Left forelimb (tissue), 1 donor: ENCODE results near the gene MRPL50.

Experiments used
- DNase-seq: peaks from one replicate; pipeline ENCODE4 v3.0.0-alpha.2; 2018; ENCODE audit warnings: low spot score

The MRPL50 gene

DNA sequence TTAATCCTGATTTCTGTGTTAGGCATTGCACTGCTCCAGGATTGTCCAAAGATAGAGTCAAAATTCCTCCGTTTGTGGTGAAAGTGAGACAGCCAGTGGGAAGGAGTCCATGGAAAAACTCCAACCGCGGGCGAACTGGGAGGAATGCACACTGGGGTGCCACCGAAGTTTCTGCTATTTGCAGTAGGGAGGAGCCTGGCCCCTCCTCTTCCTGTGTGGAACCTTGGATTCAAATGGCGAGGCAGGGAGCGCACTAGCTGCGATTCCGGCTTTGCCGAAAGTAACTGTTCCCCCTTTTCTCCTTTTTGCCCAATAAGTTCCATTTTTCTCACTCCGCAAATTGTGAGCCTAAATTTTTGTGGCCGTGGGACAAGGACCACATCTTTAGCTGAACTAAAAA, 22.9 kb downstream of the MRPL50 start:
- no peak for DNase-seq

DNA sequence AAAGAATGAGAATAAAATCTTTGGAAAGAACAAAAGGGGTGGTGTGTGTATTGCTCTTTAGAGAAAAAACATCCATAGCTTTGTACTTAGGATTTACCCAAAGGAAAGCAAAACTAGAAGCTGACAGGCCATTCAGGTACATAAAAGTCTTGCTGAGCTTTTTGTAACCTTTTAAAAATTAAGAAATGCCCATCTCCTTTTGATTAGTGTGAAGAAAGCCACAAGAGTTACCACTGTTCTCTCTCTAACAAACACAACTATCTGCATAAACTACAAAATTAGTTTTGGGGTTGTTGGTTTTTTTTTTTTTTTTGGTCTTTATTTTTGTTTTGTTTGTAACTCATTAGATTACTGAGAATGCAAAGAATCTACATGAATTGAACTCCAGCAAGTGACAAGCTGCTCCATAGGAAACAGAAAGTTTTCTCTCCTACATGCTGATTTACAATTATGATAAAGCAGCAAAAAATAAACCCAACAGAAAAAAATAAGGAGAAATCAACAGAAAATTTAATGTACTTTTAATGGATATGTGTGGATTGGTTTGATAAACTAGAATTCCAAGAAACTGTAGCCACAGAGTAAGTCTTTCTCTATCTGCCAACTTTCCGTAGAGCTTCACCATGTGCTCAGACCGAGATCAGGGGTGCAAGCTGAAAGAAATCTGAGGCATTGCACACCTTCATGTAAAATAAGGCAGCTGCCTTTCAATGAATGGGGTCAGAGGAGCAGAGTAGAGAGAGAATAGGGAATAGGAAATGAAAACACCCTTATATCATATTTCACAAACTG, 25.9 kb downstream of the MRPL50 start:
- DNase-seq, result no peak

DNA sequence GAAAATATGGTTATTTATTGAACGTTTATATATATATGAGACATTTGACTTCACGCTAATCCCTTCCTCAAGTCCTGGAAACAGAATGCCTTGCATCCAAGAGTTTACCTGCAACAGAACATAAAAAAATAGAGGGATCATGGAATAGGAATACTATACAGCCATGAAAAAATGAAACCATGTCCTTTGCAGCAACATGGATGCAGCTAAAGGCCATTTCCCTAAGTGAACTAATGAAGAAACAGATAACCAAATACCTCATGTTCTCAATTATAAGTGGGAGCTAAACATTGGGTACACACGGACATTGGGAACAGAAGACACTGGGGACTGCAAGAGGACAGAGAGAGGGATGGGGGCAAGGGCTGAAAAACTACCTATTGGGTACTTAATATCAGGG, 26.6 kb downstream of the MRPL50 start:
- DNase-seq, result no peak

DNA sequence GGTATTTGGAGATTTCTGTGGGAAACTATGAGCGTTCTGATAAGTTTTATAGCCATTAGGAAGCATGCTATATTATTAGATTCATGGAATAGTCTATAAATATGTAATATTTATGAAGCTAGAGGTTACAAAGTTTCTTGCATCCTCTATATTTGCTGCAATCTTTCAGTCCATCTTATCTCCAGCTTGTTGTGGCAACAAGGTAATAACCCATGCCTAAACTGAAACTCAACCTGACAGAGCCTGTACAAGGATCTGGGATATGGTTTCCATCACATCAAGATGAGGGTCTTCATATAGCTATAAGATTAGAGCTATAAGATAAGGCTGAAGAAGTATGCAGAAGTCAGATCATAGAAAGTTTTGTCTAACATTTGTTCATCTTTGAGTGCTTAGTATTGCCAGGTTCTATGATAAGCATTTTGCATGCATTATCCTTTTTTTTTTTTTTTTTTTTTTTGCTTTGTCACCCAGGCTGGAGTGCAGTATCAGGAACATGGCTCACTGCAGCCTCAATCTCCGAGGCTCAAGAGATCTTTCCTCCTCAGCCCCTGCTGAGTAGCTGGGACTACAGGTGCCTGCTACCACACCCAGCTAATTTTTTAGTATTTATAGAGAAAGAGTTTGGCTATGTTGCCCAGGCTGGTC, 28.4 kb downstream of the MRPL50 start:
- DNase-seq, result no peak

DNA sequence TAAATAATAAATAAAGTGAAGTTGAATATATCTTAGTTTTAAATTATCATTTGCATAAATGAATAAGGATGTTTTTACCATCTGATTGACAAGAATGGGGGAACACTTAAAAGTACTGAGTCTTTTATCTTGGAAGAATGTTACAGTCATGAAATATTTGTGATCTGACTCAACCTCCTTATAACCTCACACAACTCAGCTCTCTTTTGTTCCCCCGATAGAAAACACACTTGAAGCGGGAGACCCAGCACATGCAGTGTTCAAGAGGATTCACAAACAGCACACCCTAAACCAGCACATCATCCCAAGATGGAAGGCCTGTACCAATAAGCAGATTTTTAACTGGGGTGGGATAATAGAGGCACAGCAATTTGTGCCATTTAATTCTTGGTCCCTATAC, 29.1 kb downstream of the MRPL50 start:
- DNase-seq, result no peak

DNA sequence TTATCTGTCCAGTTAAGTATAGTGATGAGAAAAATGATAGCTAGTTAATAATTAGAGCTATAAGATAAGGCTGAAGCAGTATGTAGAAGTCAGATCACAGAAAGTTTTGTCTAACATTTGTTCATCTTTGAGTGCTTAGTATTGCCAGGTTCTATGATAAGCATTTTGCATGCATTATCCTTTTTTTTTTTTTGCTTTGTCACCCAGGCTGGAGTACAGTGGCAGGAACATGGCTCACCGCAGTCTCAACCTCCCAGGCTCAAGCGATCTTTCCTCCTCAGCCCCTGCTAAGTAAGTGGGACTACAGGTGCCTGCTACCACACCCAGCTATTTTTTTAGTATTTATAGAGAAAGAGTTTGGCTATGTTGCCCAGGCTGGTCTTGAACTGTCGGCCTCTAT, 31.1 kb downstream of the MRPL50 start:
- no peak for DNase-seq

DNA sequence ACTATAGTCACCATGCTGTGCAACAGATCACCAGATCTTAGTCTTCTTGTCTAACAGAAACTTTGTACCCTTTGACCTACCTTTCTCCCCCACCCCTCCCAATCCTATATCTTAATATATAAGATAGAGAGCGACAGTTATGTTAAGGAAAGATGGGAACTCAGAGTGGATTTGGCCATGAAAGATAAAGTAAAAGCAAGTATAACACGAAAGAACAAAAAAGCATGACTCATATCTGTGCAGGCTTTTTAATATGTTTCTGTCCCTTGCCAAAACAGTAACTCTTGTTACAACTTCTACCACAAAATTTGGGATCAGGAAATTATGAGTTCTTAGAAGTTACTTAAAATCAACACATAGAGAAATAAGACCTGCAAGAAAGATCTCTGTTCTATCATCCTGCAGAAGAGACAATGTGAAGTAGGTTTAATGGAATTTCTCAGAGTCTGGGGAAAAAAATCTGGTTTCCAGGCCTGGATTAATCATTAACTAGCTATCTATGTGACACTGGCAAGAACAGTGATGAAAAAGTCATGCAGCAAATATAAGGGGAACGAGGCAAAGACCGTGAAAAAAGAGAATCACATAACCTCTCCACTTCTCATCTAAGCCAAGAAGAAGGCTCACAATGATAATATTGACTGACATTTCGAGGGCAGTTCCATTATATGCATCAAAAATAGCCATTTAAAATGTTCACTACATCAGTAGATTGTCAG, 32.2 kb downstream of the MRPL50 start:
- DNase-seq, result no peak

DNA sequence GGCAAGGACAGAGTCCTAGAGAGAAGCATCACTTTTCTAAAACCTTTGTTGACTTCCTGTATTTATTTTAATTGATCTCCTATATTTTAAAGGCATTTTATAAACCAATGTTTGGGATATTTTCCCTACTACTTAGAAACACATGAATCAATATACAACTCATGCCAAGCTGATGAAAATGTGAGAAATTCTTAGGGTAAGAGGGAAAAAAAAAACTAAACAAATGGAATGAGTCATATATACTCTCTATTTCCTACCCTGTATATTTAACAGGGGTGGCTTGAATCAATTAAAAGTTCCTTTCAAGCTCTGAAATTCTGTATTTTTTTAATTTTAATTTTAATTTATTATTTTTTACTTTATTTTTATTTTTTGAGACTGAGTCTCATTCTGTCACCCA, 33.2 kb downstream of the MRPL50 start:
- no peak for DNase-seq

DNA sequence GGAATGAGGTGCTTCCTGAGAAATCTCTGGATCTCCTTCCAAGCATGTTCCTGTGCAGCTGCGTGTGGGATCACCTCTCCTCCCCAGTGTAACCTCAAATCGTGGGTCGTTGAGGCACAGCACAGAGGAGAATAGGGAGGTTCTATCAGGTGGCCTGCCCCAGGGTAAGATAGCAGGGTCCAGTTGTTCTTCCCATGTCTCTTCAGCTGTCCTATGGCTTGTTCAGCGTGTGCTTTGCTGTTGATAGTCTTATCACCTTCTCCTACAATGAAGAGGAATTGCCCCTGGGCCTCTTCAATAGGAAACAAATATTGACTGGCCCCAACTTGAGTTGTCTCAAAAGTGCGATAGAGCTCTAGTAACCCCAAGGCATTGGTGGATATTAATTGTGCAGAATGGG, 36.0 kb downstream of the MRPL50 start:
- no peak for DNase-seq

DNA sequence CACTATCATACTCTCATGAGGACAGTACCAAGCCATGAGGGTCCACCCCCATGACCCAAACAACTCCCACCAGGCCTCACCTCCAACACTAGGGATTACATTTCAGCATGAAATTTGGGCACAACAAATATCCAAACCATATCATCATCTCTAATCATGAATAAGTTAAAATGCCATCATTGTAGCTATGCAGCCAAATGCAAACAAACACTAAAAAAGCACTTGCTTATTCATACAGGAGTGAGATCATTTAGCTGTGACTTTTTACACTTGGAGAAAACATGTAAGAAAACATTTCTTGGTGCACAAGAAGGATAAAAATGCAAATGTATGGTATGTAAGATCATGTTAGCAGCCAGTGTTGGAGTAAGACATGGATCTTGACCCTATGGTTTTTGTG, 37.8 kb downstream of the MRPL50 start:
- DNase-seq, result no peak

DNA sequence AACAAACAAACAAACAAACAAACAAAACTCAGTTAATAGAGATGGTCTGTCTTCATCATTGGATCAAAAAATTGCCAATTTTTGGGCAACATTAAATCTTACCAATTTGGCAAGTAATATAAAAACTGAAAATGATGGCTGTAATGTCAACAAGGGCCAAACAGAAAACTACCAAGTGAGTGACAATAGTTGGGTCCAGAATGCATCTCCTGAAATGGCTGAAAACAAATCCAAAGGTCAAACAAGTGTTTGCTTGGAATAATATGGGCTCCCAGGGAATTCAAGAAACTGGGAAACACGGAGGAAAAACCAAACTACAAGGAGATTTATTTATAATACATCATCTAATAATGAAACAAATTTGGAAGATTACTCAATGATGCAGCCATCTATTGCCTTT, 38.7 kb downstream of the MRPL50 start:
- no peak for DNase-seq

DNA sequence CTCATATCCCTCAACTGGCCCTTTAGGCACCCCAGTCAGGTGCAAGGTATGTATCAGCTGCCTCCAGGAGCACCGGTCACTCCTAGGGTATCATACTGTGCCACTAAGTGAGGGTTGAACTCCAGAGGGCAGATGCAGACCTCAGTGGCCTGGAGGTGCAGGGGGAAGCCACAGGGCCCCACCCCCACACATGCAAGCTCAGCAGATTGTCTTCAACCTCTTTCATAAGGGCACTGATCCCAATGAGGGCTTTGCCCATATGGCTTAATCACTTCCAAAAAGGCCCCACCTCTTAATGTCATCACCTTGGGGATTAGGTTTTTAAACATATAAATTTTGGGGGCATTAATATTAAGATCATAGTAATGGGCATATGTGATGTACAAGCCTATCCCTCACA, 41.8 kb downstream of the MRPL50 start:
- no peak for DNase-seq

DNA sequence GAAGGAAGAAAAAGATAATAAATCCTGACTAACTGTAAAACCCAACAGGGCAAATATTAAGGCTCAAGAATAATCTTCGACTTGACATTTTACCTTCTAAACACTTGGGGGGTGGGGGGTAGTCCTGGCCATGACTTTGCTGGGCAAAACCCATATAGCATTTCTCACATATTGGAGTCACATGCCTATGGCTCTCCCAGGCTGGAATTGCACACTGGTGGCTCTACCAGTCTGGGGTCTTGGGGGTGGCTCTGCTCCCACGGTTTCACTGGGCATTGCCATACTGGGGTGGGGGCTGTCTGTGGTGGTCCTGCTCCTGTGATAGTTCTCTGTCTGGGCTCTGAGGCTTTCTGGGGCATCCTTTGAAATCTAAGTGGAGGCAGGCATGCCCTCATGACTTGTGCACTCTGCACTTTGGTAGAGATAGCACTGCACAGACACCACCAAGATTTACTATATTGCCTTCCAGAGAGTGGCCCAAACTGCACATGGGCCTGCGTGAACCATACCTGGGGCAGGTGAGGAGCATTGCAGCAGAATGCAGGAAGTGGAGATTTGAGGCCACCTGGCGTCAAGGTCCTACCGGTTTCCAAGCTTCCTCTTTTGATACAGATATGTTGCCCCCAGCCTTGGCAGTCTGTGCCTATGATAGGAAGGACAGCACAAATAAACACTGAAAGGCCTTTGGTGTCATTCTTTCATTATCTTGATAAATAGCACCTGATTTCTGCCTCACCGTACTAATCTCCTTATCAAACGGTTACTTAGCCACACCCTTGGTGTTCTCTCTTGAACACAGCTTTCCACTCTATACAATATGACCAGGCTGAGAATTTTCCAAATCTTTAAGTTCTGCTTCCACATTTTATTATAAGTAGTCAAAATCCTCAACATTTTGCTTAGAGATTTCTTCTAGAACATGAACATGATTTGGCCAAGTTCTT, 43.4 kb downstream of the MRPL50 start:
- no peak for DNase-seq

DNA sequence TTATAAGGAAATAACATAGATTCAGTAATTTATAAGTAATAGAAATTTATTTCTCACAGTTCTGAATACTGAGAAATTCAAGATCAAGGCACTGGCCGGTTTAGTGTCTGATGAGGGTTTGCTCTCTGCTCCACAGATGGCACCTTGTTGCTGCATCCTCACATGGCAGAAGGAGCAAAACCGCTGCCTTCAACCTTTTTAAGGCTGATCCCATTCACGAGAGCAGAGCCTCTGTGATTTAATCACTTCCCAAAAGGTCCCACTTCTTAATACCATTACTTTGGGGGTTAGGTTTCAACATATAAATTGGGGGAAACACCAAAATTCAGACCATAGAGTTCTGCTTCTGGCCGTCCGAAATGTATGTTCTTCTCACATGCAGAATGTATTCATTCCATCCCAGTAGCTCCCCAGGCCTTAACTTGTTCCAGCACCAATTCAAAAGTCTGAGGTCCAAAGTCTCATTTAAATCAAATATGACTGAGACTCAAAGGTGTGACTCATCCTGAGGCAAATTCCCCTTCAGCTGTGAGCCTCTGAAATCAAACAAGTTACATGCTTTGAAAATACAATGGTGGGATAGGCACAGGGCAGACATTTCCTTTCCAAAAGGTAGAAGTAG, 44.2 kb downstream of the MRPL50 start:
- no peak for DNase-seq

DNA sequence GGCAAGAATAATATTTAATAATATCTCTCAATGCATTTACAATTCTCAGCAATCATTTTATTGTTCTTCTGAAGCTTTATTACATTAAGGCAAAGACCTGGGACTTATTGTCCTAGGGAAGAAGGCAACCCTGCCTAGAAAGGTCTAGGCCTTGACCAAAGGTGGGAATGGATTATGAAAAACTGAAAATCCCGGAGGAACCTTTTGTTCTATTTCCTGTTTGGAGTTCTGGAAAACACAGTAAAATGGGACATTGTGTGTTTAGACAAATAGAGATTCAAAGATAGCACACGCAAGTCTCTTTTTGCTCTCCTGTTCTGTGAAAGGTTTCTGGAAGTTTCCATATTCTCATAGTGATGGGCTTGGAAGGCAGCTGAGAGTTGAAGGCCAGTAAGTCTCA, 44.7 kb downstream of the MRPL50 start:
- no peak for DNase-seq

DNA sequence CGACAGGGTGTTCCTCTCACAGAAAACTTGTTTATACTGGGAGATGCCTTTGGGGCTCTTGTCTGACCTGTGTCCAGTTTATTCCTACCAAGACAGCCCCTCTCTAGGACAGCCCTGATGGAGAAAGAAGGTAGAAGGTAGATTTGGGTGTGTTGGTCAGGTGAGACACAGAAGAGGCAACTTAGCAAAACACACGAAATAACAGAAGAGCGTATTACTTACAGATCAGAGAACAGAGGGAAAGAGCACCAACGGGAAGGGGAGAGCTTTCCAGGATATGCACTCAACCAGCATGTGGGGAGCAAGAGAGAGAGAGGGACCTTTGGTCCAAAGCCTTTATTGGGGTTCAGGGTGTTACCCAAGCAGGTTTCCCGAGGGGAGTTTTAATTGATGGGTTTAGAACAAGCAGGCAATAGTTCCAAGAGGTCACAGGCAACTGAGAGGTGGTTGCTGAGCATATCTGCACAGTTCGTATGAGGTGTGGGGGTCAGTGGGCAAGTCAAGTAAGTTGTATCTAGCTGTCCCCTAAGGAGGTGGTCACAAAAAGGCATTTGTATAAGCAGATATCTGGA, 45.4 kb downstream of the MRPL50 start:
- no peak for DNase-seq

DNA sequence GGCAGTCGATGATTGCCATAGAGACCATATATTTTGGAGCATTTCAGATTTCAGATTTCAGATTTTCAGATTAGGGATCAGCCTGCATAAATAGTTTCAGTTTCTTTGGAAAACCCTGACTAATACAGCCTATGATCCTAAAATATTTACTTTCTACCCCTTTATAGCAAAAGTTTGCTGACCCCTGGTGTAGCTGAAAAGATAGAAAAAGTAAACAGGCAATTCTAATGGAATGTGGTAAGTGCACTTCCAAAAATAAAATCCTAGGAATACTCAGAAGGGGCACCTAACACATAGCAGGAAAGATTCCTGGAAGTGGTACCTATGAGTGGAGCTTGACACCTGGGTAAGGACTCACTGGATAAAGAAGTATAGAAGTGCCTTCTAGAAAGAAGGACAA, 48.1 kb downstream of the MRPL50 start:
- no peak for DNase-seq

DNA sequence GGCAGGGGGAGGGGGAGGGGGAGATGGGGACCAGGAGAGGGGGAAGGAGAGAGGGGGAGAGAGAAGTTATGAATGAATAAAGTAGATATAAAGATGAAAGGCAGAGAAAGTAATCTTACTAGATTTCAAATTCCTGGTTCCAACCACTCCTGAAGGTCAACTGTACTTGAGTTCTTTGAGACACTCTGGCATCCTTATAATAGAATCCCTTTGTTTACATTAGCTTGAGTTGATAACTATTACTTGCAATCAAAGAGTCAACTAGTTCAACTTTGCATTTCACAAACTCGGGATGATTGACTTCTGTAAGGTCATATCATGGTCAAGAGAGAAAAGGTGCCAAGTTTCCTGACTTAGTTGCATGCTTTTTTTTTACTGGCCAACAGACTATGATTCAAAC, 55.8 kb downstream of the MRPL50 start:
- DNase-seq, result no peak

DNA sequence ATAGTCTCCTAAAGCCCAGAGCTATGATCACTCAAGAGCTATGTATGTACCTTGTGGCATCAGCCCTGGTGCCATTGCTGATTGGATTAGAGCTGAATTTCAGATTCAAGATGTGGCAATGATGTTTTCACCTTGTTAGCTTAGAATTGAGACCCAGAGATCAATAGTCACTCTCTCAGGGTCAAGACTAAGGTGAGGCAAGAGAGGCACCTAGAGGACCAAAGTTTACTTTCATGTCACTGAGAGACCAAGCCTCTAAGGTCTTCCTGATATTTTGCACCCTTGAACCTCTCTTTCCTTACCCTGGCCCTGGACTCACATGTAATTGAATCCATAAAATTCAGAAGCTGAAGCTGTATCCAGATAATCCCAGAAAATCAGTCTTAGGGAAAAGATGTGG, 56.5 kb downstream of the MRPL50 start:
- no peak for DNase-seq
